Stimulated activated naive CD4-positive, alpha-beta T cell treated with Interleukin-2 at 50 U/mL for 16 hours (primary cell): ENCODE data around the gene KIFAP3.
"Not testable (repeated sequence)": the region's sequence is repeated elsewhere in the genome, so short reads cannot be mapped to it uniquely, and the experiment has no call there.

Source experiments
- DNase-seq: peaks from one replicate; lab custom pipeline; 2025; lab: John Stamatoyannopoulos, UW

The KIFAP3 gene

DNA sequence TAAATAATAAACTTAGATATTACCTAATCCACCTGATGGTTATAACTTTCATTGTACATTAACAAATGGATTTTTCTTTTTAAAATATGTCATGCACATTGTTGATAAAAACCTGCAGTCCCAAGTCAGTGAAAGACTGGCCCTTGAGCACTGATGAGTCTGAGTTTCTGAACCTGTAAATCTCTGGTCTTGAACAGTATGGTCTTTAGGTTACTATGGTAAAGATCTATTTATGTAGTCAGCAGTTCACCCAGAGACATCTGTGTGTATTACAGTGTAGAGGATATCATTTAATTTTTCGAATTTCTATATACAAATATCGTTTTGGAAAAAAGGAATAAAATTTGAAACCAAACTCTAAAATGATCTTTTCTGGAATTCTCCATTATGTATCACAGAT lies 150.4 kb downstream of the KIFAP3 start:
- DNase-seq, result no peak

DNA sequence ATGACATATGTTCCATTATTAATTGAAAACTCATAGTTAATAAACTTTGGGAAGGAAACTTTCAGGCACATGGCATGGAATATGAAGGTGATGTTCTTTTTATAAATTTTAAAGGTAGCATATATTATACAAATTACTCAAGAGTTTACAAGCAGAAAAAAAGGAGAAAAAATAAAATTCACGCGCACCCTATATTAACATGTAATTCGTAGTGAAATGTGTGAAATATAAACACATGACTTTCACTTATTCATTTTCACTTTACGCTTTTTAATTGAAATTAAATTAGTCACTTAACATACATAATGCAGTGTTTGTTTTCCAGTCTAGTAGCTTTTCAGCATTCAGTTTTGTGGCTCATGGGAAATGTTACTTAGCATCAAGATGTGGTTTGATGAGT lies 153.4 kb downstream of the KIFAP3 start:
- no peak for DNase-seq

DNA sequence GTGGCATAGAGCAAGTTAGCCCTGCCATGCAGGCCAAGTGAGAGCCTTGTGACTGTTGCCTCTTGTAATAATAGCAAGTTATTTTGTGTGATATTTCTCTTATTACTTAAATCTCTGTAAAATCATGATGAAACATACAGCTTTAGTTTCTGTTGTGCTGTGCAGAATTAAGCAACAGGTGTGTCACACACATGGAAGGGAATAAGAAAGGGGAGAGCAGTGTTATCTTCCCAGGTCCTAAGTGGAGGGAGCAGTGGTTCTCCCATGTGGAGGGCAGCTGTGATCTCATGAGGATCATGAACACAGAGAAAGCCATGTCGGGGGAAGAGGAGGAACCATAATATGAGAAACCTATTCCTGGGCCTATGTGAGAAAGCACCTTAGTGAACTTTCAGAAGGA lies 155.6 kb downstream of the KIFAP3 start:
- no peak for DNase-seq

DNA sequence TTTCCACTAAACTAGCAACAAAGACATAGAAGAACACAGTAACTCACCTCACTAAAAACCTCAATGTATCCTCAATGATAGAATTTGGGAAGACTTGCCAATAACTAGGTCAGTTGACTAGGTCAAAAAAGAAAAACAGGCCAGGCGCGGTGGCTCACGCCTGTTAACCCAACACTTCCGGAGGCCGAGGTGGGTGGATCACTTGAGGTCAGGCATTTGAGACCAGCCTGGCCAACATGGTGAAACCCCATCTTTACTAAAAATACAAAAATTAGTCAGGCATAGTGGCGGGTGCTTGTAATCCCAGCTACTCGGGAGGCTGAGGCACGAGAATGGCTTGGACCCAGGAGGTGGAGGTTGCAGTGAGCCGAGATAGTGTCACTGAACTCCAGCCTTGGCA lies 156.3 kb downstream of the KIFAP3 start:
- not testable (repeated sequence) for DNase-seq

DNA sequence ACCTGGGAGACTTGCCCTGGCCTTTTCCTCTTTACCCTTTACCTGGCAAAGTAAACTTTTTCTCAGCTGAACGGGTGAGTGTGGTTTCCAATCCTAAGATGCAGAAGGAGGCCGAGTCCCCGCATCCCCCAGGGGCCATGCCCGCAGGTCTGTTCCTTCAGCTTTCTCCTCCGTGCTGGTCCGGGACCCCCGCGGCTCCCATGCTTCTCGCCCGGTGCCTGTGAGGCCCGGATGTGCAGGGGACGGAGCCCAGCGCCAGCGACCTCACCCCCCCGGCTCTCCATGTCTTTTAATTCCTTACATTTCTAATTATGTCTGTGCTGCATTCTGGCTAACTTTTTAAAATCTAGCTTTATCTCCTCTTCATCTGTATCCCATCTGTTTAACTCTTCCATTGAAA lies 159.3 kb downstream of the KIFAP3 start:
- no peak for DNase-seq

DNA sequence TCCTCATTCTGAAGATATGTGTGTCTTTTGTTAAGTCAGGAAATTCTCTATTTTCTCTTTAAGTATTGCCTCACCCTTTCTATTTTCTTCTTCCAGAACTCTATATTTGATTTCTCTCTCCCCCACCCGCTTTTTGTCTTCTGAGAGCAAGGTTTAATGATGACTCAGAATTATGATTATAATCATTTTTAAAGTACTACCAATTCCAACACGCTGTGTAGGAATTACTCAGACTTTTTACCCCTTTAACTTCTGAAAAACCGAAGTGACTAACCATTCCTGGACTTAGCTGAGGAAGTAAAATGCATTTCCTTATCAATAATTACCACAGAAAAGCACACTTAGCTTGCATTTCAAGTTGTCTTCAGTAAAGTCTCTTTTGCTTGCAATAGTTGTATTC lies 160.0 kb downstream of the KIFAP3 start:
- DNase-seq, result no peak

DNA sequence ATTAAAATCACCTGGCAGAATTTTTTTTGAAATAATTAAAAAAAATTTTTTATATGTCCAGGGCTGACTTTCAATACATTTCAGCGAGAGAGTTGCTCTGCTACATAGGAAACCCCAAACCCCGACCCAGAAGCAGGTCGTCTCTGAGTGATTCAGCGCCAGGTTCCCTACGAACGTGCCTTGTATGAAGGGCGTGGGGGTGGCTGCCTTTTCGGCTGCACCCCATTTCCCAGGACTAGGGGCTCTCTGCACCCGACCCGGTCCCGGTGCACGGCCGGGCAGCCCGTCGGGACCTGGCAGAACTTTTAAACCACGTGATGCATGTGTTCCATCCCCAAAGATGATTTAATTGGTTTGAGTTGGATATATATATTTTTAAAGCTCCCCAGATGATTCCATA lies 165.0 kb downstream of the KIFAP3 start:
- DNase-seq, result no peak

DNA sequence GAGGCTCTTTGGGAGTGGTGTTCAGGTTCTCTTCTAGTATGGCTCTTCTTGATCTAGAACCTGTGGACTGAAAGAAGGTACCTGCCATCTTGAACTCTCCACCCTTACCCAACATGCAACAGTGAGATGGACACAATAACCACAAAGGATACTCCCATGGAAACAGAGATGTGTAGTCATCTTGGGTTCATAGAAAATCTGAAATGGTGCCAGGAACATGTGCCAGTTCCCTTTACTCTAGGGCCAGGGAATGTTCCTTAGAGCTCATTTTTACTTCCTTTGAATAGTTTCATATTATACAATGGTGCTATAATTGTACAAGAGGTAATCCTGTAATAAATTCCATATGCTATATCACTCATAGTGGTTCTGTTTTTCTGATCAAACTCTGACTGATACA lies 167.6 kb downstream of the KIFAP3 start:
- DNase-seq, result no peak

DNA sequence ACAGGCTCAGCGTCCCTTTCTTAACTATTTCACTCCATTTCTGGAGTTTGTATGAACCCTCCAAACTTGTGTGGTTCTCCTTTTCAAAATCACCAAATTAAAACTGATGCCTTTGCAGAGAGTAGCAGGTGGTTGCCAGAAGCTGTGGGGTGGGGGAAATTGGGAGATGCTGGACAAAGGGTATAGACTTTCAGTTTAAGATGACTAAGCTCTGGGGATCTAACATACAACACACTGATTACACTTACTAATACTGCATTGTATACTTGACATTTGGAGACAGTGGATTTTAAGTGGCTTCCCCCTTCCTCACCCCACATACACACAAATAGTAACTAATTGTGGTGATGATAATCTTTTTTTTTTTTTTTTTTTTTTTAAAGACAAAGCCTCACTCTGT lies 169.7 kb downstream of the KIFAP3 start:
- no peak for DNase-seq

DNA sequence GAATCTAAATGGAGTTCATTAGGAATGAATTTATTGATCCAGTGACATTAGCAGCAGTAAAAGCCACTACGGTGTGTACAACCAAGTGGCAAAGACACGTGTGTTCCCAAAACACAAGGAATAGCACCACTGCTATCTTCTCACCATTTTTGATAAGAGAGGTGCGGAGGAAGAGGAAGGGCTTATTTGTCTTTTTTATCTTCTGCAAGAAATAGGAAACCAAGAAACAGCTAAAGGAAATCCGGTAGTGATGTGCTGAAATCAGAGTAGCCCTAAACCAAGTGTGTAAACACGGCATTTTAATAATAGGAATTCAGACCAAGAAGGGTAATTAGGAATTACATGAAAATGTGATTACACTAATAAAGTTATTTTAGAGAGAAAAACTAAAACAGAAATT lies 171.7 kb downstream of the KIFAP3 start:
- DNase-seq, result no peak

DNA sequence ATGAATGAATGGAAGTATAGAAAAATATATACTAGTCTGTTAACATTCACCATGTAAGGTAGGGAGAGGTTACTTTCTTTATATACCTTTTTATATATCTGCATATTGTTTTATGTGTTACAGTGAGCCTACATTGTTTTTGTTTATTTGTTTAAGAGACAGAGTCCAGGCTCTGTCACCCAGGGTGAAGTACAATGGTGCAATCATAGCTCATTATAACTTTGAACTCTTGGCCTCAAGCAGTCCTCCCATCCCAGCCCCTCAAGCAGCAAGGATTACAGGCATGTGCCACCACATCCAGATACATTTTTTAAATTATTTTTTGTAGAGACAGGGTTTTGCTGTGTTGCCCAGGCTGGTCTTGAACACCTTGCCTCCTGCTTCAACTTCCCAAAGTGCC lies 173.4 kb downstream of the KIFAP3 start:
- DNase-seq, result no peak

DNA sequence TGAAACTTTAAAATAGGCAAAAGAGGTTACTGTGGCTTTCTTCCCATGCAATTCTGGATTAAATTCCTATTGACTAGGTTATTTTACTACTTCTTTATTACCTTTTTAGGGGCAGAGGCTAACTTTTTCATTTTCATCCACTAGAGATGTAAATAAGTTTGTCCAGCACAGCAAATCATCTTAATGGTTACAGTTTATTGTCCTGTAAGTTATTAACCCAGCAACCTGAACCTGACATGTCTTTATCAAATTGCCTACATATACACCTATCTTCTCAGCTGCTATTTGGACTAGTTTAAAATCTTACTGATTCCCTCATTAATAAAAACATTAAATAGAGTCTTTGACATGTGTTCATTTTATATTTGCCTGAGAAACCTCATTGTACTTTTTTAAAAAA lies 173.9 kb downstream of the KIFAP3 start:
- DNase-seq, result no peak

DNA sequence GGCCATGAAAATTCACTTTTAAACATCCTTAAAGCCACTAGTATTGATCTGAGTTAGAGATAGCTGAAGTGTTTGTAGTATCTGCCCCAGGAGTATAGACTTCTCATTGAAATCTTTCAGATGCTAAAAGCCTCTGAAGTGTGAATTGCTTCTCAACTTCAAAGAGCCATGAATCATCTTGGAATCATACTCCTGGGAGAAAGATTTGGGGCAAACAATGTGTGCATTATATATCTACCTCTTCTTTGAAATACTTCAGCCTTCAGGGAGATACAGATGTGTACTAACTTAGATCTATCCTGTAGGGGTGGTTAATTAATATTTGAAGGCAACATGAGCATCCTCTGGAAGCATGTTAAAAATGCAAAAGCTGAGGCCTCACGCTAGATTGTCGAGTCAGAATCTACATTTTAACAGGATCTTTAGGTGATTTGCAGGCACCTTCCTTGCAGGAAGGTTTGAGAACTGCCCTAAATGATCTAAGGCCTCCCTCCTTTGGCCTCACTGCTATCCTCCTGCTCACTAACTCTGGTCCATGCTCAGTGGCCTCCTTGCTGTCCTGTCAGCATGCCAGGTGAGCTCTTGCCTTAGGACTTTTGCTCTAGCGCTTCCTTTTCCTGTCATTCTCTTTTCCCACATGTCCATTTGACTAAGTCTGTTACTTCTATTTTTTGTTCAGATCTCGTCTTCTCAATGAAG lies 174.8 kb downstream of the KIFAP3 start:
- DNase-seq, result no peak

DNA sequence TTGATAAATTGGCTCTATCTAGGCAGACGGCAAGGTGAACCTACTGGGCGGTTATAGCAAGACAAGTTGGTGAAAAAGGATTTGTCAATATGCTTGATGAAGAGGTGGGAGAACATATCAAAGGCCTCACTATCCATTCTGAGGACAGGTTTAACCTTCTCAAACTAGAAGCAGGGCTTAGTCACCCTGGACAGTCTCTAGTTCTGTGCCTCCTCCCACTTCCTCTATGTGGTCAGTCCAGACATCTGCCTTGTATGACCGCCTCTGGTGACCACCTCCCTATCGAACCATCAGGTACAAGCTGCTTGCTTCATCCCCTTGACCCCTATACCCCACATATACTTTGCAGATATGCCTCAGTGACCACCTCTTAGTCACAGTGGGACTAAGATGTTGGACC lies 178.5 kb downstream of the KIFAP3 start:
- no peak for DNase-seq

DNA sequence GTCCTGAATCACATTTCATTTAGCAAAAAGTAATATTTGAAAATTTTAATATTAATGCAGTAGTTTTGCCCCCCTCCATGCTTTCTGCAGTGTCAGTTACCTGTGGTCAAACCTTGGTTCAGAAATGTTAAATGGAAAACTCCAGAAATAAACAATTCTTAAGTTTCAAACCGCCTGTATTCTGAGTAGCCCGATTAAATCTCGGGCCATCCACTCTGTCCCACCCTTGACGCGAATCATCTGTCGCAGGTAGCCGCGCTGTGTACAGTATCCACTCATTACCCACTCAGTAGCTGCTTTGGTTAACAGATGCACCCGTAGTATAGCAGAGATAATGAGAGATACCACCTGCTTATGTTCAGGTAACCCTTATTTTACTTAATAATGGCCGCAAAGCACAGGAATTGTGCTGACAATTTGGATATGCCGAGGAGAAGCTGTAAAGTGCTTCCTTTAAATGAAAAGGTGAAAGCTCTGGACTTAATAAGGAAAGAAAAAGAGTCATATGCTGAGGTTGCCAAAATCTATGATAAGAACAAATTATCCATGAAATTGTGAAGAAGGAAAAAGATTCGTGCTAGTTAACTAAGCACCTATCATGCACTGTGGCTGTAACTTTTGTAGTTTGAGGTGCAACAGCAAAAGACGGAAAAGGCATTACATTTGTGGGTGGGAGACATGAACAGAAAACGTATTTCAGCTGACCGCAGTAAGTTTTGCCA lies 179.9 kb downstream of the KIFAP3 start:
- DNase-seq, result no peak

DNA sequence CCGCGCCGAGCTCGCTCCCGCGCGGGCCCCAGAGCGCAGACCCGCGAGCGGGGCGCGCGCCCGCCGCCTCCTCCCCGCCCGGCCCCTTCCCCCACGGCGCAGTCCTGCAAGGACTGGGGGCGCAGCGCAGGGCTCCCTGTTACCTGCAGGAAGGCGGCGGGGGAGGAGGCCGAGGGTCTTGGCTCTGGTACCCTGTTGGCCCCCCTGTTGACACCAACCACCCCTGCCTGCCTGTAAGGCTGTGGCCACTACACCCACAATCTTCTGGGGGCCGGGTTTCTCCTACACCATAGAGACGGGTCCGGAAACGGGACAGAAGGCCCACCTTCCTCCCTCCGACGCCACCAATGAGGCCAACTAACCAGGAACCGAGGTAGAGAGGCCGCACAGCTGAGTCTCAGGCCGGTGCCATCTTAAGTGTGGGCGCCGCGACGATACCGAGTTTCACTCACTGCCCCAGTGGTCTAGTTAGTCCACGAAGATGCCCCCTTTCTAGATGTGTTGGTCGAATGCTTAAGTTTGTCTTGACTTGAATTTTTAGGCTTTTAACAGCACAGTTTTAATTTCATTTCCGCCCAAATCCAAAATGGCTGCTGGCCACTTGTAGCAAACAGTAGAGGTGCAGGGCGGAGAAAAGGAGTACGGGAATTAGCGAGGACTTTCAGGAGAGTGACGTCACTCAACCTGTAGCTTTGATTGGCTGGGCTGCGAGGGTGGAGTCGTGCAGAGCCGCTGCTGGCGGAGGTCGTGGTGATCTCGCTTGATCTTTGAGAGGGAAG lies 180.7 kb downstream of the KIFAP3 start, which contains the start of gene SCYL3:
TSS of gene SCYL3 (minus strand) at position 252 of the 779 bp plus-strand sequence. CDS start 5,056 bp downstream, outside the sequence.
- peak; percentile 88 for DNase-seq

DNA sequence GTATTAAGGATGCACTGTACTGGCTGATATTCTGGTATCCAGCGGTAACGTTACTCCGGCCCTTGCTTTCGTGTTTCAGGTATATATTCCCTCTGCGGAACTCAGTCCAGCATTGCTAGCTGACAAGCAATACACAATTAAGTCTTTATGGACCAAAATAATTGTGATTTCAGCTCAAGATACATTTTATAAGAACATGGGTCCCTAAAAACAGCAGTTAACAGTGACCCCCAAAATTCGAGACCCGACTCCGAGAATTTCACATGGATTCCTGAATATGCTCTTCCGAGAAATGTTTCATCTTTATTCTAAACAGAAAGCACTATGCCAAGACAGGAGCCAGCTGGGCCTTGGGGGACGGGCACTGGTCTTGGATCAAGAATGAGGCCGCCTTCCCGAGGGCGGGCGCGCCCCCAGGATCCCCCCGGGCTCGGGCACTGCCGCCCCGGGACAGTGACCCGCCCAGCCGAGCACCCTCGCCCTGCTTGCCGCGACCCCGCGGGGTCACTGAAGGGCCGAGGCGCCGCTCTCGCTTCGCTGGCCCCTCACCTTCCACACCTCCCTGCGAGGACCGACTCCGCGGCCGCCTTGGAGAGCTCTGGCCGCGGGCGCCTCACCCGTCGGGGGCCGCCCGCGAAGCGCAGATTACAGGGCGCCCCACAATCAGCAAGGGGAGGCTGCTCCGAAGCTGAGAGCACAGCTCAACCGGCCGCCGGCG lies 181.4 kb downstream of the KIFAP3 start:
- peak; percentile 17 for DNase-seq

DNA sequence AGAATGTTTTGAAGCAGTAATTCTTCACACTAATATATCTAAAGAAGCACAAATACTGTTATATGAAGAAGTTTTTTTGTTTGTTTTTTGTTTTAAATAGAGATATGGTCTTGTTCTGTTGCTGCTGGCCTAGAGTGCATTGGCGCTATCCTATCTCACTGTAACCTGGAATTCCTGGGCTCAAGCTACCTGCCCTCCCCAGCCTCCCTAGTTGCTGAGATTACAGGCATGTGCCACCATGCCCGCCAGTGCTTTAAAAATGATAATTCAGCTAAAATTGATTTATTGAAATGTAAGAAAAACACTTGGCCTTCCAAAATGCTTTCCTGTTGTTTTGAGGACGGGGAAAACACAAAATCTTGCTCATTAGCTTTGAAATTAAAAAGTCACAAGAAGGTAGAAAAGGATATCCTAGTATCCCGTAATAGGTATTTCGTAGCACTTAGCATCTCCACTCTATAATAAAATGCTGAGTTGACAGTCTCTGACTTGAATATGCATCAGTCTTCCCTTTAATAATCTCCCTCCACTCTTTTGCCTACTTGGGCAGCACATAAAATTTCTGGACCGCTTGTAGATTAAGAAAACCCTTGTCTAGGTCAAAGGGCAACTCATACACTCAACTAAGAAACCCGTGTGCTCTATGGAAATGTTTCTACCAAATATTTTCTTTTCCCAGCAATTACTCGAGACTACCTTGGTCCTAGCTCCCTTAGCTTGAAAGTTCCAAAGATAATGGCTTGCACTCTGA lies 182.1 kb downstream of the KIFAP3 start:
- no peak for DNase-seq

DNA sequence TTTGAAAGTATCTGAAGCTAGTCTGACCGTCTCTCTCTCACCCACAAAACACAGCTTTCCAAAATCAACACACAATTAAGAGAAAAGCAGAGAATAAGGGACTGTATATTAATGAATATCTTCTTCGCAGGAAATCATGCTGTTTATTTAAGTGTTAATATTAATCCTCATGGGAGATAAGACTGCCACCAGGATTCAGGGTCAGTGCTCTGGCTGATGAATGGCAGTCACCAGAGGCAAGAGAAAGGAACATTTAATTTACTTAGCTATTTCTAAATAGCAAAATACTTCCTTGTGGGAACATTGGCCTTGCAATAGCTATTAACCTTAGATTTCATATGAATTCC lies 183.0 kb downstream of the KIFAP3 start:
- no peak for DNase-seq

DNA sequence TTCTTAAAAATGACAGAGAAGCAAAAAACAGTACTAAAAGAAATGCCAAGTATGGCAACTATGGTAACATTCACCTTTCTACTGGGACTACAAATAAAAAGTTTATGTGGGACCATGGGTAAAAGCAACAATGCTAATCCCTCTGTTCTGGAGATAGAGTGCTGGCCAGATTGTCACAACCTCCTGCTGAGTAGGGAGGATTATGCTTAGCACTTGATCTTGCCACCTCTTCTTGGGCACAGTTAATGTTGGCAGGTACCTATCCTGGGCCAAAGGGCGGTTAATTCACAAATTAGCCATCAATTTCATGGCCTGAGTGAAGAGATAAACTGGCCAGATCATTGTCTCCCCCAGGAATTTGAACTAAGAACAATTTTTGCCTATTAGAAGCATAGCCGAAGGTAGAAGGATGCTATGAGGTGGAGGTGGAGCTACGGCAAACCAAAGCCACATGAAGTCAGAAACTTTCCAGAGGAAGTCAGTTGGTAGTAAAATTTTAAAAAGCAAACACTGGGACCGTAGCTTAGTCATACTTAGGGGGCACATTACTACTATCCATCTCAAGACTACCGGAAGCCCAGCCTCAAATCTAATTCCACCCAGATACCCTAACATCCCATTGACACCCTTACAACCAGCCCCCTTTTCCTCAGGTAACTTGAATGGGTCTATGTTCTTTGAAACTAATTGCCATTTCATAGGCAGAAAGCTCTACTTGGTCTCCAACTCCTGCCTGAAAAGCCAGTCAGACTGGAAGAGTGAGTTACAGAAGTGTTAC lies 183.5 kb downstream of the KIFAP3 start:
- DNase-seq, result peak; percentile 31

DNA sequence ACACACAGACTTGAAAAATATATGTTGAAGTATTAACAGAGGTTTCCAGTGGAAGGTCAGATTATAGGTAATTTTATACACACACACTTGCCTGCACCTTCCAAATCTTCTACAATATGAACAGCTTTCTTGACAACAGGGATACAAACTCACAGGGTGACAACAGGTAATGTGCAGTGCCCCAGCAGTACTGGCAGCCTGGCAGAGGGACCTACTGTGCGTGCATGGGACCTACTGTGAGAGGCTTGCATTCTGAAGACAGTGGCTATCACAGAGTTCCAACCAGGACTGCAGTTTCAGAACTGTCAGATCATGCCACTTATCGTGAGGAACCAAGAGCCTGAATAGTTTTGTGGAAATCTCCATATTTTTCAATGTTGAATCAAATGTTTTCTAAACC lies 184.6 kb downstream of the KIFAP3 start:
- DNase-seq, result no peak
